CD4-positive, alpha-beta T cell treated with Interleukin-10 for 1 hour (primary cell): ENCODE measurements around the gene BLCAP.
"Not testable (repeated sequence)": the region's sequence is repeated elsewhere in the genome, so short reads cannot be mapped to it uniquely, and the experiment has no call there.

Experiments
- DNase-seq: peaks from one replicate; pipeline ENCODE4 v3.0.0-alpha.2; 2020

The BLCAP gene

GRCh38 chr20:37527638-37528445, at the start of gene BLCAP:
Gene BLCAP, minus strand, starts transcription at chr20:37527876. Its CDS starts 8,702 bp downstream, at chr20:37519174.
- DNase-seq = peak; percentile 94

- not testable (repeated sequence) for DNase-seq
Observed at GRCh38 chr20:37577436-37577835, 49.8 kb upstream of the BLCAP start.

- DNase-seq = no peak
Observed at GRCh38 chr20:37576911-37577310, 49.2 kb upstream of the BLCAP start.

GRCh38 chr20:37575884-37576283, 48.2 kb upstream of the BLCAP start:
- no peak for DNase-seq

- DNase-seq = no peak
Observed at GRCh38 chr20:37574199-37574890, 46.7 kb upstream of the BLCAP start.

- no peak for DNase-seq
Observed at GRCh38 chr20:37573626-37574198, 46.0 kb upstream of the BLCAP start.

GRCh38 chr20:37571033-37571432, 43.4 kb upstream of the BLCAP start:
- no peak for DNase-seq

- no peak for DNase-seq
Observed at GRCh38 chr20:37570419-37570818, 42.7 kb upstream of the BLCAP start.

- DNase-seq = no peak
Observed at GRCh38 chr20:37567671-37568588, 40.3 kb upstream of the BLCAP start.

- DNase-seq = no peak
Observed at GRCh38 chr20:37567331-37567665, 39.6 kb upstream of the BLCAP start.

- DNase-seq = no peak
Observed at GRCh38 chr20:37566590-37567330, 39.1 kb upstream of the BLCAP start.

- no peak for DNase-seq
Observed at GRCh38 chr20:37565134-37565811, 37.6 kb upstream of the BLCAP start.

GRCh38 chr20:37564388-37565133, 36.9 kb upstream of the BLCAP start:
- peak; percentile 29 for DNase-seq

- DNase-seq = no peak
Observed at GRCh38 chr20:37564016-37564387, 36.3 kb upstream of the BLCAP start.

- DNase-seq = no peak
Observed at GRCh38 chr20:37562695-37563480, 35.2 kb upstream of the BLCAP start.

- DNase-seq = no peak
Observed at GRCh38 chr20:37560629-37561028, 33.0 kb upstream of the BLCAP start.

- DNase-seq = no peak
Observed at GRCh38 chr20:37559312-37560027, 31.8 kb upstream of the BLCAP start.

GRCh38 chr20:37558779-37559178, 31.1 kb upstream of the BLCAP start:
- DNase-seq = no peak

GRCh38 chr20:37558306-37558705, 30.6 kb upstream of the BLCAP start:
- DNase-seq = no peak
